GM21576 (cell line): ENCODE data around the gene KDM5C.
"Not testable (repeated sequence)": the region's sequence is repeated elsewhere in the genome, so short reads cannot be mapped to it uniquely, and the experiment has no call there.

Source experiments
- ATAC-seq: cut with Tn5 transposase; IDR thresholded peaks from one replicate; pipeline ENCODE4 v1.9.1; 2021; ENCODE audit warnings: mild to moderate bottlenecking, moderate library complexity; ENCODE audit not compliant: unreplicated experiment

KDM5C gene

GRCh38 chrX:53194308-53194707 lies 30.7 kb downstream of the KDM5C start:
- ATAC-seq: no peak

GRCh38 chrX:53193093-53193492 lies 31.9 kb downstream of the KDM5C start:
- no peak for ATAC-seq

- no peak for ATAC-seq
Measured at GRCh38 chrX:53190363-53190960, 34.5 kb downstream of the KDM5C start.

GRCh38 chrX:53188763-53189162 lies 36.2 kb downstream of the KDM5C start:
- peak; percentile 71 for ATAC-seq

- ATAC-seq: no peak
Measured at GRCh38 chrX:53186351-53186750, 38.7 kb downstream of the KDM5C start.

- no peak for ATAC-seq
Measured at GRCh38 chrX:53184836-53185235, 40.2 kb downstream of the KDM5C start.

GRCh38 chrX:53171356-53171755 lies 53.7 kb downstream of the KDM5C start:
- ATAC-seq: no peak

- ATAC-seq: no peak
Measured at GRCh38 chrX:53166103-53166502, 58.9 kb downstream of the KDM5C start.

- not testable (repeated sequence) for ATAC-seq
Measured at GRCh38 chrX:53164566-53164965, 60.4 kb downstream of the KDM5C start.

- ATAC-seq: no peak
Measured at GRCh38 chrX:53163436-53163835, 61.6 kb downstream of the KDM5C start.

- ATAC-seq: no peak
Measured at GRCh38 chrX:53160297-53160983, 64.6 kb downstream of the KDM5C start.

GRCh38 chrX:53159184-53159583 lies 65.8 kb downstream of the KDM5C start:
- ATAC-seq: no peak

GRCh38 chrX:53156207-53156596 lies 68.8 kb downstream of the KDM5C start:
- no peak for ATAC-seq

- ATAC-seq: no peak
Measured at GRCh38 chrX:53155512-53156206, 69.3 kb downstream of the KDM5C start.

- ATAC-seq: no peak
Measured at GRCh38 chrX:53153581-53153980, 71.4 kb downstream of the KDM5C start.
